HG03025 (cell line): ENCODE results near the gene OPRM1.
"Not testable (repeated sequence)": the region's sequence is repeated elsewhere in the genome, so short reads cannot be mapped to it uniquely, and the experiment has no call there.

Experiments
- ATAC-seq: cut with Tn5 transposase; IDR thresholded peaks from one replicate; pipeline ENCODE4 v1.9.1; 2021; ENCODE audit warnings: mild to moderate bottlenecking, moderate library complexity; ENCODE audit not compliant: unreplicated experiment, low FRiP score

Gene OPRM1

DNA sequence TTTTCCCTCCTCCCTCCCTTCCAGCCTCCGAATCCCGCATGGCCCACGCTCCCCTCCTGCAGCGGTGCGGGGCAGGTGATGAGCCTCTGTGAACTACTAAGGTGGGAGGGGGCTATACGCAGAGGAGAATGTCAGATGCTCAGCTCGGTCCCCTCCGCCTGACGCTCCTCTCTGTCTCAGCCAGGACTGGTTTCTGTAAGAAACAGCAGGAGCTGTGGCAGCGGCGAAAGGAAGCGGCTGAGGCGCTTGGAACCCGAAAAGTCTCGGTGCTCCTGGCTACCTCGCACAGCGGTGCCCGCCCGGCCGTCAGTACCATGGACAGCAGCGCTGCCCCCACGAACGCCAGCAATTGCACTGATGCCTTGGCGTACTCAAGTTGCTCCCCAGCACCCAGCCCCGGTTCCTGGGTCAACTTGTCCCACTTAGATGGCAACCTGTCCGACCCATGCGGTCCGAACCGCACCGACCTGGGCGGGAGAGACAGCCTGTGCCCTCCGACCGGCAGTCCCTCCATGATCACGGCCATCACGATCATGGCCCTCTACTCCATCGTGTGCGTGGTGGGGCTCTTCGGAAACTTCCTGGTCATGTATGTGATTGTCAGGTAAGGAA lies at the start of gene OPRM1:
Gene OPRM1, plus strand, starts transcription at position 10 of the 612 bp plus-strand sequence. Its CDS starts 305 bp downstream, at position 315.
- no peak for ATAC-seq

DNA sequence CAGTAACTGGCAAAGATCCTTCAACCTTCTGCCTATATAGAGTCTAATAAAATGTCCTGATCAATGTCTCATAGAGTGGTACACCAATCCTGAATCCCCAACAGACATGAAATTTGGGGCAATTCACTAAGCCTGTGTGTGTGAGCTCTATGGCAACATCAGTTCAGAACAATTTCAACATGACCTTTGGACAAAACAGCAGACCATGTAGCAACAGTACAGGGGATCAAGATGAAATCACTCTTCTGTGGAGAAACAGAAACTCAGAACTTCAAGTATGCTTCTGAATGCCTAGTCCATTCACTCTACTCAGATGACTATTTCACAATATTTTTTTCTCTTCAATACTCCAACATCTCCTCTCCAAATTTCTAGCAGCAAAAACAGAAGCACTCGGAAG lies 49.1 kb upstream of the OPRM1 start:
- ATAC-seq: no peak

DNA sequence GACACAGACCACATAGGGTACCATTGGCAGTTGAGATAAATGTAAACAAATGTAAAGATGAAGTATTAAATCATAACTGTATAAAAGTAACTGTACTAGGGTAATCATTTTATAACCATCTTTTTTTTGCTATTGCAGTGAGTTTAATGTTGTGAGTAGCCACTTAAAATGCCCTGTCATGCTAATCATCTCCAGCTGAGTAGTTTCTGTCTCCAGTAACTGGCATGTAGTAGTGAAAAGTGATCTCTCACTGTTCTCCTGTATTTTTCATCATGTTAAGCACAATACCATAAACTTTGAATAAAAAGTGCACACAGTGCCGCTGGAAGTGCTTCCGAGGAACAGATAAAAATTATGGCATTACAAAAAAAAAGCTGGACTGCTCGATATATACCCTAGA lies 45.0 kb upstream of the OPRM1 start:
- no peak for ATAC-seq

DNA sequence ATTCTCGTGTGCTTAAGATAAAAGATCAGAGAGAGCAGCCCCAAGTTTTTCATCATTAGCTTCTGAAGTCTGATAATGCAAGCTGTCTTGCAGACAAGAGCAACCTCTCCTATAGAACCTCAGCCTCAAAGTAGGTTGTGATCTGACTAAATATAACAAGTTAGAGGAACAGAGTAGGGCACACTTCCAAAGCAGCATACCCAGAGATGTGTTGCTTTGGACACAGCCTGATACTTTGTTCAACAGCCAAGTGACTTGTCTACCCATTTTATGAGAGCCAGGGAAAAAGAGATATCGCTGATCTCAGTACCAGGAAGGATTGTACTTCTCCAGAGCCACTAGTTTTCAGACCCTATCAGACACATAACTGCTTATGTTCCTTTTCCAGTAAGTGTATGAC lies 44.2 kb upstream of the OPRM1 start:
- no peak for ATAC-seq

DNA sequence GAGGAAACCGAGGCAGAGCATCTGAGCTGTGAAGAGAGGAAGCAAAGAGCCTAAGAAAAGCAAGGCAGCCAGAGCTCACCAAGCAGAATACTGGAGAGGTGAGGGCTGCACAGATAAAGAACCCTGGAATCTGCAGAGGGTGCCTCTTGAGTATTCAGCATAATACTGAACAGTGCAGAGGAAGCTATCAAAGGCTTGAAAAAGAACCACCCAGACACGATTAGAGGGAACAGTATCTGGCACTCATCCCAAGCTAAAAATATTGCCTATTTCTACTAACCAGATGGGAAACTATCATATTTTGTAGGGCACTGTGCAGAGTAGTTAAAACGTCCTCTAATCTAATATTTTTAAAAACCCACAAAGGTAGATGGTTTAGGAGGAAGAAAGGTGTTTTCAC lies 41.8 kb upstream of the OPRM1 start:
- no peak for ATAC-seq

DNA sequence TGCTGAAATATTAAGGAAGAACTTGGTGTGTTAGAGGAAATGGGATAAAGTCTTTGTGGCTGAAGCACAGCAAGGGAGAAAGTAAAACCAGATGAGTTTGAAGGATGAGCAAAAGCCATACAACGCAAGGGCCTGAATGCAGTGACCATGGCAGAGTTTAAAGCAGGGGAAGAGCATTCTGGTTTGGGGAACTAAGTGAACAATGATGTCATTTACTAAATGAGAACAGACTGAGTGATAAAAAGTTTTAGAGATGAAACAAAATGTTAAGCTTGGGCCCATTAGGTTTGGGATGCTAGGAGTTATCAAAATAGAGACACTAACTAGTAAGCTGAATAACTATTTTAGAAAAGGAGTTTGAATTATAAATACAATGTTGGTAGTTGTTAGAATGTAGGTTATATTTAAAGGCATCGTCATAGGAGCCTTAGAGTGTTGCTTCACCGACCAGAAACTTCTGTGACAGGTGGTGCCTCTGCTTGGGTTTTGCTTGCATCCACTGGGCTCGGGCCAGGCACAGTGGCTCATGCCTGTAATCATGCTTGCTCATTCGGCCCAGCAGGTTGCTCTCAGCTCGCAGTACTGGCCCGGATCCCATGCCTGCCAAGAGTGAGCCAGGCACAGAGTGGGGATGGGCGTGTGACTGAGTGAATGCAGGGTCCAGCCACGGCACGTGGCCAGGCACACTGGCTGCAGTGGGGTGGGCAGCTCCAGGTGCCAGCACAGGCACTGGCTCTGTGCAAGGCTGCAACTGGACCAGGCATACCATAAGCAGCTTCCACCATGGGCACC lies 37.4 kb upstream of the OPRM1 start:
- no peak for ATAC-seq

DNA sequence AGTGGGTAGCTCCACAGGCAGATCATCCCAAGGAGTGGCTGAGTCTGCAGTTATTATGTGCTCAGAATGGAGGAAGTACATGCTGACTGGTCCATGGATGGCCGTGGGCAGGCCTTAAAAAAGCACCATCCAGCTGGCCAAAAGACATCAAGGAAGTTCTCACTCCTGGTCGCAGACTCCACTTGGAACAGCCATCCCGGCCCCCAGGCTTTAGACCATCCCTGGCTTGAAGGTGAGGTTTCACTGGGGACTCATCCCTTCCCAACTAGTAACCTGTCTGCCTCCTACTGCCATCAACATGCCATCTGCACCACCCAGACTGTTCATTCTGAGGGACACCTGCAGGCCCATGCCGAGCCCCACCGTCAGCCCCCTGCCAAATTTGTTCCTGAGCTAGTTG lies 36.1 kb upstream of the OPRM1 start:
- ATAC-seq: no peak

DNA sequence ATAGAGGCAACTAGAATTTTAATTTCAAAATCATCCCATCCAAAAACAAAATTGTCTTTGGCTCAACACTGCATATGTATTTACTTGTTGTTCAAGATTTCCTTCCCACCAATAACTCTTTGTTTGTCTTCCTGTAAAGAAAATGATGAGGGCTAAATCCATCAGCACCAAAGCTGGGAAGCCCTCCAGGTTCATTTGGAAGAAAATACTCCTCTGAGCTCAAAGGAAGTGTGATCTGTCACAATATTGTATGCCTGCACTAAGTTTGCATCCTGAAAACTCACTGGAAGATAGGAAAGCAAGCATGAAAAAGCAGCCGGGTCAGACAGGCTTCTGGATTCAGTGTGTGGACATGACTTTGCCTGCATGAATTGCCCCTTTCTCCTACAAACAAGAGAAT lies 28.7 kb upstream of the OPRM1 start:
- ATAC-seq: no peak

DNA sequence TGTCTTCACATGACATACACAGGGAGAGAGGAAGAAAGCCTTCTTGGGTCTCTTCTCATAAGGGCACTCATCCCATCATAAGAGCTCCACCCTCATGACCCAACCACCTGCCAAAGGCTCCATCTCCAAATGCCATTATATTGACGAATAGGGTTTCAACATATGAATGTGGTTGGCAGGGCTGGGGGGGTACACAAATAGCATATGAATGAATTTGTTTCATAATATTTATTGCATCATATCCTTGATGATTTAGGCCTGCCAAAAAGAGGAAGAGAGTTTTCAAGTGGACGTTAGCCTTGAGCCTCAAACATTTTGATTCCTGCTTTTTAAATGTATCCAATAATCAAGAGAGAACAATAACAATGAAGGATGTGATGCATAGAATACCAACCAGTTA lies 26.2 kb upstream of the OPRM1 start:
- ATAC-seq: no peak

DNA sequence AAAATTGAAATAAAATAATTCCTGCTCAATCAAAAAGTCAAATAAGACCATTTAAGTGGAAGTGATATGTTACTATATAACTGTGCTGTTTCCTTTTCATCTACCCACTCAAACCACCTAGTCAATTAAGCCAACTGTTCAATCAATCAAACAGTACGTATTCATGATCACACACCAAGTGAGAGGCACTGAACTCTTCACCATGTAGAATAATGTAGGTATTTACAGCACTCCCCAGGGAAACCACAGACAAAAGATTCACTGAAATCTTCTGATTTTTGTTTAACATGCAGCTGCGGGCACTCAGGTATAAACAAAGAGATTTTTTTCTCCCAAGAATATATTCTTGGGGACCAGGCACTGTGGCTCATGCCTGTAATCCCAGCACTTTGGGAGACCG lies 21.3 kb upstream of the OPRM1 start:
- no peak for ATAC-seq

DNA sequence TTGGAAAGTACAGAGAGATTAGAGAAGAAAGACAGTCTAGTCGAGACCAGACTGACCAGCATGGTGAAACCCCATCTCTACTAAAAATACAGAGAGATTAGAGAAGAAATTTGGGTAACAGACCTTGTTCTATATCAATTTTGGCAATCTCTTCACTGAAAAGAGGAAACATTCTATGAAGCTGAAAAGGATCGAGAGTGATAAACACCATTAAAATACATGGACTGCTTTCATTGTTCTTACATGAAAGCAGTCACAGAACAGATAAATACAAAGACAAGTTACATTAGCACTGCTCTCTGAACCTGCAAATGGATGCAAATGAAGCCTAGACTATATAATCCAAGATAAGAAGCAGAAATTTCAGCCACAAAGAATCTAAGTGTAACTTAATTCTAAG lies 8.4 kb upstream of the OPRM1 start:
- no peak for ATAC-seq

DNA sequence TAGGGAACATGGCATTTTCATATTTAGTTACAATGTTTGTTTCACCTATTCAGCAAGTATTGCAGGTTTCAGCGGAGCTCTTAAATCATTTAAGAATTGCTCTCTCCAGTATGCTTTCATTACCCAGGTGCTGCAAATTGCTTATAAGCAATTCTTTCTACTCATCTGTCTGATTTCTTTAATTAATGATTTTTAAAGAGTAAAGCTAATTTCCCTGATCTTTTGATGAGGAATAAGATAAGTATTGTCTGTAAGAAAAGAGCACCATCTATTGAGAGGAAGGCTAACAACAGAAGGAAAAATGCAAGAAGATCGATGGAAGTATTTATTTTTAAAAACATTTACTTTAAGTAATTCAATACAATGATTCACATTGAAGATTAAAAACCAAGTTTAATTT lies 2.0 kb downstream of the OPRM1 start:
- no peak for ATAC-seq

DNA sequence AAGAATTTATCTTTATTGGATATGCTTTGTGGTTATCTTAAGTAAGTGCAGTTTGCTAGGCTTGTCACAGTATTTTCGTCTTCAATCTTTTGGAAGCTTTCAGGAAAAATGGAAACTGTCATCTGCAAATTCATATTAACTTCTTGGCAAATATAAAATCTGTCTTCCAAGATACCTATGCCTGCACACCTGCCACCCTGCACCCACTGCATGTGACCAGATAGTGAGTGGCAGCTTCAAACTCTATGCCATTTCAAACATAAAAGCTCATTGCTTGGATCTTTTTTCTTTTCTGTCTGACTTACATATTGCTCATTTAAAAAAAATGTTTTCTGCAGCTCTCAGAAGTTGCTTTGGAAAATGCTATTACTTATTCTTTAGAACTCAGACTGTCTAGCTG lies 14.1 kb downstream of the OPRM1 start:
- ATAC-seq: no peak

DNA sequence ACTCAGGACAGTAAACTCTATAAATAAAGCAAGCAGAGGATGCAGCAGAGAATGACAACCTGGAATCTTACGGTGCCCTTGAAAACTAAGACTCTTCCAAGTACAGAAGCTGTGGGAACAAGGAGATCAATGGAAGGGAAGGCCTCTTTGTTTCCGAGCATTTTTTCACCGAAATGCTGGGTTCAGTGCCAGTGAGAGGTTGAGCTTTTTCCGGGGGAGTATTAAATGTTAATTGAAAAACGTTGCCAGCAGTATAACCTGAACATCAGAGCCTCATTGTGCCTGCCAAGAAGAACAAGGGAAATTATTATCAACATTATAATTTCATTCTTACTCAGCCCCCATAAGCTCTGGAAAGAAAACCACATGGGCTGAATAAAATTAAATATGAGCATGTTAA lies 17.5 kb downstream of the OPRM1 start:
- no peak for ATAC-seq

DNA sequence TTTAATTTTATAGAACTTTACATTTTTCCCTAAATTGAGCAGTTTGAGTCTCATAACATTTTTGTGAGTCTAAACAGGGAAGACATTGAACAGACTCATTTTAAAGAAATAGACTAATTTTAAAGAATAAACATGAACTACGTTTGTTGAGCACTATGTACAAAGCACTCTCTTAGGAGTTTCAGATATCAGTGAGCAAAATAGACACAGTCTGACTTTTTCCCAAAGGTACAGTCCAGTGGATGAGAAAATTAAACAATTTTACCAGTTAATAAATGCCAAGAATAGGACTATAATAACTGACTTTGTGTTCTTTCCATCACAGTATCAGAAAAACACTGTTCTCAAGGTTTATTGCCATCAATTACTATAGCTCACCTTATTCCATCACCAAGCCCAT lies 18.1 kb downstream of the OPRM1 start:
- ATAC-seq: no peak

DNA sequence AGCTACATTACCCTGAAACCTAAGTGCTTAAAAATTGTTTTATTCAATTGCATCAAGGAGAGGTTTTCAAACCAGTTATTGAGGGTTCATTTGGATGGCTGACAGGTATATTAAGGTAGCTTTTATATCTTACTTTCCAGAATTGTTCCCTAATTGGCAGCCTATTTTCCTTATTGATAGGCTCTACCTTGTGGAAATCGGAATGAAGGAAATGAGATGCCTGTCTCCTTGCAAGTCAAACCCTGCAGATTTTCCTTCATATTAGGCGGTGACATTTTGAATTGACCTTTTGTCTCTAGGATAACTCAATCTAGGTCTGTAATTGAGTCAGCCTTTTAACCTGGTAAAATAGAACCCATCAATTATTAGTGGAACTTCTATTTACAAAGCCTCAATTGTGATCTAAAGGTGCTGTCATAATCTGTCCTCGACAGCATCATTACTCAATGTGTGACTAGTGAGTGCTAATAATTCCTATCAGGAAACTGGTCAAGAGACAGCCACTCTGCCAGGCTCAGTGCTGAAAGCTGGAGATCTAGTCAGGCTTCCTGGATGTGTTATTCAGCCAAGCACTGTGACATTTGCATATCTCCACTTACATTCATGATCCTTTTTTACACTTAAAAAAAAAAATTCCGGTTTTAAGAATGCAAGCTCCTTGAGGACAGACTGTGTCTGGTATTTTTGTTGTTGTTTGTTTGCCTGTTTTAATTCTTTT lies 20.1 kb downstream of the OPRM1 start:
- ATAC-seq: no peak

DNA sequence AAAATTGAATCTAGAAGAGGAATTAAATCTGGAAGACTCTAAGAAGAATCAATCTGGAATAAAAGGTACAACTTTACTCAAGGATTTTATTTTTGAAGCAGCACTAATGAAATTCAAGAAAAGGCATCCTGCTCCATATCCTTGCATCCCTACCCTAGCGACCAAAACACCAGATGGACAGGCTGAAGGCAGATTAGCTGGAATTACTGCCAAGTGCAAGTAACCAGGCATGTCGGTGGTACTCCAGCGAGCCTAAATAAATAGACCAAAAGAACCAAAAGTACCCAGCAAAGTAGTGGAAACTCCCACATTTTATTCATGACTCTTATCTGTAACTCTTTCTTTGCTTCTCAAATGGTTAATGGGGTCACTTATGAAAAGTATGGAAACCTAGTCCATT lies 21.0 kb downstream of the OPRM1 start:
- ATAC-seq: no peak

DNA sequence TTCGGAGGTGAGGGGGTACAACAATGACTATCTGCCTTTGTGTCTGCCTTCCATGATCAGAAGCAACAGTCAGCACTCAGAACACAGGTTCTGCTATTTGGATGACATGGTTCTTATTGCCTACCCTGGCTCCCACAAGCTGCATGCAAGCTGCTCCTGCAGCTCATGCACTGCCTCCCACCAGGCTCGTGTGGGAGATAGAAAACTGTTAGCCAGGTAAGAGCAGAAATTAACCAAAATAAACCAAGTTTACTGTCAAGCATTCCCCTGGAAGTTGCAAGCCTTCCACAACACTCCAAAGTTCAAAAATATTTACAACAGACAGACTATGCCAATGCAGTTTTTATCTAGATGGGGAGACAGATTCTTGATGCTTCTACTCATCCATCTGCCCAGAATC lies 31.0 kb downstream of the OPRM1 start:
- no peak for ATAC-seq

DNA sequence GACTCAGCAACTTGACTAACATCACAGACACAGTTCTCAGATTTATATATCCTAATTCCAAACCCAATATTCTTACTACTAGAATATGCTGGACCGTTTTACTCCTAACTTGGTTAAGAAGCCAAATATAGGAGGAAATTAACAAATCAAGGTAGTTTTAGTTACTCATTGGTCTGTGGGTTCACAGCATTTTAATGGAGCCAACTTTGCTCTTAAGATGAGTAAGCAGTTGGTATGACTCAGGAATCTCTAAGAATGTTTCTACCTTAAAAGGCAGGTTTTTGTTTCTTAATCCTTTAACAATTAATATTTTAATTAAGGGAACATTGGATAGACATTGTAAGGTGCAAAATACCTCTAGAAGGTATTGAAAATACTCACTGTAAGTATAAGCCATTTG lies 31.6 kb downstream of the OPRM1 start:
- no peak for ATAC-seq

DNA sequence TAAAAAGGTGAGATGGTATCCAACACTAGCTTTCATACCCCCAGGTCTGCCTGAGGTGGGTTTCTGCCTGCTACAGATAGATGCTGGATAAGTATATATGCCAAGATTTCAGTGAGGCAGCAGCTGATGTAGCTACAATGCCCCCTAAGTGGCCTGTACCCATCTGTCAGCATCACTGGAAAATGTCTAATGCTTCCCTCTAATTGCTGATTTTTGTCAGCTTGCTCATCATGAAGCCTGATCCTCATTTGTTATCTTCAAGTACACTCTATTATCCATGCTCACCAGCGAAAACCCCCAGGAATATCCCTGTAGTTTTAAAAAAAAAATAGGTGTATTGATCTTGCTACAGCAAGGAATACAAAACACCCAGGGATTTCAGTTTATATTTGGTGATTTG lies 32.2 kb downstream of the OPRM1 start:
- no peak for ATAC-seq

DNA sequence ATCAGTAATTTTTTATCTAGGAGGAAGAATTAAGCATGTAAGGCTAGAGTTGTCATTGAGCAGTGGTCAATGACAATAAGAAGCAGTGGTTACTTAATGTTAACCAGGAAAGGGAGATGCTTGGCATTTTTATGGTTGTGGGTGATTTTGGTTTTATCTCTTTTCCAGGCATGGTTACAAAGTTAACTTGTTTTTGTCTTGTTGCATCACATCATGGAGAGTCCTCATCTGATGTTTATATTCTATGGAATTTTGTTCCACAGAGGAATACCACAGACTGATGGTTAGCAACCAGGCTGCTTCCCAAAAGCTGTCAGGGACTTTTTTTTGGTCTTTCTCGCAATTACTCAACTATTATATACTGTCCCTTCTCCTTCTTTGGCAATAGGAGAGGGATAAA lies 32.7 kb downstream of the OPRM1 start:
- no peak for ATAC-seq

DNA sequence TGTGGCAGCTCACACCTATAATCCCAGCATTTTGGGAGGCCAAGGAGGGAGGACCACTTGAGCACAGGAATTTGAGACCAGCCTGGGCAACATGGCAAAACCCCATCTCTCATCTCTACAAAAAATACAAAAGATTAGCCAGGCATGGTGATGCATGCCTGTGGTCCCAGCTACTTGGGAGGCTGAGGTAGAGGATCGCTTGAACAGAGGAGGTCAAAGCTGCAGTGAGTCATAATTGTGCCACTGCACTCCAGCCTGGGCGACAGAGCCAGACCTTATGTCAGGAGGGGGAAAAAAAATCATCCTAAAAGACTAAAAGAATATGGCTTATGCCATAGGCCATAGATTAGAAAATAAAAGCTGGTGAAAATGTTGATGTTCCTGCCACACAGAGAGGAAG lies 39.6 kb downstream of the OPRM1 start:
- ATAC-seq: not testable (repeated sequence)
